CD8-positive, alpha-beta memory T cell (primary cell): ENCODE data around the gene SPRY2. TPM values are rescaled to one million over a fixed set of nuclear protein-coding genes. Genes with fewer than 3 reads are reported as not detected.
"Not testable (repeated sequence)": the region's sequence is repeated elsewhere in the genome, so short reads cannot be mapped to it uniquely, and the experiment has no call there.

Experiments used
- CTCF ChIA-PET: fragments of 350-600 bp; sonication (Branson Sonifier 250); formaldehyde crosslinking; loops from one replicate; lab custom pipeline; 2021; ENCODE audit warnings: antibody characterized with exemption; lab: Charles Lee
- POLR2A ChIA-PET: fragments of 350-600 bp; sonication (Branson Sonifier 250); formaldehyde crosslinking; loops from one replicate; lab custom pipeline; 2021; ENCODE audit warnings: antibody characterized with exemption; lab: Charles Lee
- DNase-seq, 5 donors: peaks; one replicate each; pipeline versions ENCODE4 v3.0.0 to v3.0.0-alpha.2; 2020 to 2022; ENCODE audit warnings: mixed read lengths in 1 of 5
- H3K27ac ChIP-seq: one replicate; pipeline ENCODE4 v1.7.0; 2013; ENCODE audit warnings: low read depth, mild to moderate bottlenecking, low read length, moderate library complexity
- H3K27me3 ChIP-seq: 2 replicates; pipeline ENCODE4 v1.7.0; 2013; ENCODE audit warnings: low read length, mild to moderate bottlenecking; ENCODE audit not compliant: insufficient read depth, poor library complexity, severe bottlenecking
- H3K36me3 ChIP-seq: 2 replicates; pipeline ENCODE4 v1.7.0; 2013; ENCODE audit warnings: mild to moderate bottlenecking, low read length, moderate library complexity; ENCODE audit not compliant: insufficient read depth
- H3K4me1 ChIP-seq: 2 replicates; pipeline ENCODE4 v1.7.0; 2013; ENCODE audit warnings: mild to moderate bottlenecking, low read length, moderate library complexity; ENCODE audit not compliant: insufficient read depth
- H3K4me3 ChIP-seq: 2 replicates; pipeline ENCODE4 v1.7.0; 2013; ENCODE audit warnings: mild to moderate bottlenecking, low read length
- H3K9me3 ChIP-seq: 2 replicates; pipeline ENCODE4 v1.7.0; 2013; ENCODE audit warnings: mild to moderate bottlenecking, low read length
- H3K27ac Mint-ChIP-seq, 8 donors: one replicate each; pipeline ENCODE4 v1.8.0; 2020 to 2021; ENCODE audit warnings: mixed read lengths in 8 of 8, mild to moderate bottlenecking in 6 of 8, inconsistent platforms in 3 of 8, moderate library complexity in 3 of 8
- H3K27me3 Mint-ChIP-seq, 2 donors: one replicate each; pipeline ENCODE4 v1.8.0; 2020 to 2021; ENCODE audit warnings: mixed read lengths in 2 of 2, mild to moderate bottlenecking in 1 of 2, moderate library complexity in 1 of 2
- H3K36me3 Mint-ChIP-seq, 3 donors: one replicate each; pipeline ENCODE4 v1.8.0; 2020 to 2021; ENCODE audit warnings: mixed read lengths in 3 of 3, inconsistent platforms in 1 of 3, mild to moderate bottlenecking in 1 of 3
- H3K4me1 Mint-ChIP-seq, 3 donors: one replicate each; pipeline ENCODE4 v1.8.0; 2020 to 2021; ENCODE audit warnings: mixed read lengths in 3 of 3, inconsistent platforms in 1 of 3, mild to moderate bottlenecking in 1 of 3
- H3K4me3 Mint-ChIP-seq, 7 donors: one replicate each; pipeline ENCODE4 v1.8.0; 2020 to 2021; ENCODE audit warnings: mixed read lengths in 7 of 7, mild to moderate bottlenecking in 6 of 7, moderate library complexity in 4 of 7, inconsistent platforms in 2 of 7
- H3K9me3 Mint-ChIP-seq, 5 donors: one replicate each; pipeline ENCODE4 v1.8.0; 2020 to 2022; ENCODE audit warnings: mixed read lengths in 5 of 5, mild to moderate bottlenecking in 3 of 5, moderate library complexity in 2 of 5, inconsistent platforms in 1 of 5
- polyA plus RNA-seq: library from polyadenylated mRNA; unstranded; fragments of 300-500 nt; fragmentation: Illumina TruSeq; gene quantifications from one replicate; pipeline ENCODE4 v1.2.3, GENCODE V29; 2021
- total RNA-seq, 2 experiments: library from RNA; stranded (reverse); gene quantifications; one replicate each; pipeline ENCODE4 v1.2.3, GENCODE V29; 2021

The SPRY2 gene
- total and polyA plus RNA-seq, 3 experiments from 2014 or later, result 0.91 to 10.5 (median 1.1) TPM

DNA sequence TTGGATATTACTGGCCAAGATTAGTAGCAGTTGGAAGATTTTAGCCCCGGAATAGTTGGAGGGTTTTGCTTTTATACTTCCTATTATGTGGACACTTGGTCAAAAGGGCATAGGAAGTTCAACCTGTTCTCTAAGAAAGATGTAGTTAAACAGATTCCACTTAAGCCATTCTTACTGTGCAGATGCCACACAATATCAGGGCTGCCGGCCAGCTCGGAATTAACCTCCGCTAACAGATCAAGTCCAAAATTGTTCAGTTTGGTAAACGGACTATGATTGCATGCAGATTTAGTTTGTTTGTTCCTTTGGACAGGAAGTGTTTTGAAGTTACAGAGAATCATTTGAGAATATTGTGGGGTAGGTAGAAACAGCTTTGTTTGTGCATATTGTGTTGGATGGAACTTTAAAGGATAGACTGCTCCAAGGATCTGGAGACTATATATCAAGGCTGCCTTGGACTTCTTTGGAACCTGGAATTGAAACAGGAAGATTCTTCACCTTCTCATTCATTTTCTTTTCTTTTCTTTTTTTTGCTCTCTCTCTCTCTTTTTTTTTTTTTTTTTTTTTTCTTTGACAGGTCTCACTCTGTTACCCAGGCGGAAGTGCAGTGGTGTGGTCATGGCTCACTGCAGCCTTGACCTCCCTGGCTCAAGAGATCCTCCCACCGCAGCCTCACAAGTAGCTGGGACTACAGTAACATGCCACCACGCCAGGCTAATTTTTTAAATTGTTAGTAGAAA is 5.0 kb upstream of the SPRY2 start:
- Histone ChIP-seq H3K36me3 (no peaks in the 10 kb centered on the region), H3K4me1 (no peaks in the 10 kb centered on the region), H3K4me3 (no peak overlapping the region), H3K9me3 (no peaks in the 10 kb centered on the region), H3K27me3 (no peaks in the 10 kb centered on the region), H3K27ac (no peak overlapping the region)
- Mint-ChIP-seq H3K27me3 (peaks cover 9 to 49% of the 10 kb centered on the region in 2 donors), H3K36me3 (no peaks in the 10 kb centered on the region), H3K9me3 (peaks cover 0 to 3% (median 0%) of the 10 kb centered on the region in 5 donors), H3K27ac (no peak overlapping the region), H3K4me3 (no peak overlapping the region), H3K4me1 (peaks cover 10 to 23% (median 20%) of the 10 kb centered on the region in 3 donors)
- CTCF ChIA-PET, result no interaction called here
- POLR2A ChIA-PET, result no interaction called here
- DNase-seq, result no peak

DNA sequence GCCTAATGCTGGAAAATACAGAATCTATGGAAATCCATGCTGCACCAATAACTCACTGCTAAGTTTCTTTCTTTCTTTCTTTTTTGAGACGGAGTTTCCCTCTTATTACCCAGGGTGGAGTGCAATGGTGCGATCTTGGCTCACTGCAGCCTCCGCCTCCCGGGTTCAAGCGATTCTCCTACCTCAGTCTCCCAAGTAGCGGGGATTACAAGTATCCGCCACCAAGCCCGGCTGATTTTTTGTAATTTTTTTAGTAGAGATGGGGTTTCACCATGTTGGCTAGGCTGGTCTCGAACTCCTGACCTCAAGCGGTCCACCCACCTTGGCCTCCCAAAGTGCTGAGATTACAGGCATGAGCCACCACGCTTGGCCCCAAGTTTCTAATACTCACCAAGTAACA is 3.1 kb upstream of the SPRY2 start:
- not testable (repeated sequence) for H3K36me3 Mint-ChIP-seq, H3K9me3 ChIP-seq
- CTCF ChIA-PET, result interaction anchor here (2.3 kb wide), 2 partner anchors 13 to 16 kb away, joined by 8 to 10 read pairs; no protein-coding TSS in a partner anchor

DNA sequence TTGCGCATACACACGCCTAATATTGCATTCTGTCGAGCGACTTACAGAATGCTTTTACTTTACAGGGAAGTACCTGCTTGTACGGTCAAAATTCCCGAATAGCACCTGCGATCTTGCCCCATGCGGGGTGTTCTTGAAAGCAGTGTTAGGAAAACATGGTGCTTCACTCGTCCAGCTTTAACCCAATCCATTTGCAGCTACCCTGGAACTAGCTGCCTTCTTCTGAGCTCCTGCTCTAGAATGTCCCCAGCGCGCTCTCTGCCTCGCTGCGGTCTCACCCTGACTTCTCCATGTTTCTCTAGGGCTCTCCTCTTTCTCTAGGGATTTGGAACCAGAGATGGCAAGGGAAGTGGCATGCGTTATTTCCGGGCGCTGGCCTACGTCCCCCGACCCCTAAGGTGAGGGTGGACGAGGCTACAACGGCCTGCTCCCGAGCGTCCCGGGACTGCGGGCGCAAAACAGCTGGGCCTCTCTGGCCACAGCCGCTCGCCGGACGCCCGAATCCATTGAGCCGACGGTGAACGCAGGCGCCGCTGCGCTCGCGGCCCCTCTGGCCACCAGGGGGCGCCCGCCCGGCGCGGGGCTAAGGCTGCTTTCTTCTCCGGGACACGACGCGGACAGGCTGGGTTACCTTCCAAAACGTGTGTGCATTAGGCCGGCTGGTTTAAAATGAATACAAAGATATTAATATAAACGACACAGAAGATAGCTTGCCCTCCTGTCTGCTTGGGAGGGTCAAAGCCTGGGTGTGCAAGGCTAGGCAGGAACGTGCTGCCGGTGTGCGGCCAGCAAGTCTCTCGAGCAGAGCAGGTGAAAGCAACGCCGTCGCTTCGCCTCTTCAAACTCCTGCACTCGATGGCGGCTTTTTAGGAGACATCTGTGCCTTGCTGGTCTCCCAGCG is 1.8 kb upstream of the SPRY2 start:
- ChIA-PET POLR2A (no interaction called here), CTCF (interaction anchor here (0.7 to 2.3 kb wide), 13 partner anchors 10 to 1684 kb away, joined by 3 to 10 read pairs (median 3); partner anchors contain the start of gene OBI1)
- Histone ChIP-seq H3K27ac (no peak overlapping the region), H3K4me1 (peaks cover 8% of the 10 kb centered on the region), H3K4me3 (peak overlapping the region; percentile 47), H3K27me3 (peaks cover 12% of the 10 kb centered on the region), H3K9me3 (no peaks in the 10 kb centered on the region), H3K36me3 (no peaks in the 10 kb centered on the region)
- DNase-seq, result peak; percentile 41 to 68 (median 51)
- Mint-ChIP-seq H3K27ac (peak overlapping the region in 5 of 8 donors; percentile 1 to 79 (median 54)), H3K9me3 (no peaks in the 10 kb centered on the region), H3K4me3 (peak overlapping the region in 6 of 7 donors; percentile 81 to 90 (median 86)), H3K27me3 (peaks cover 9 to 43% of the 10 kb centered on the region in 2 donors), H3K4me1 (peaks cover 13 to 24% (median 23%) of the 10 kb centered on the region in 3 donors), H3K36me3 (no peaks in the 10 kb centered on the region)

More for the DNA sequence above, 3.1 kb upstream of the SPRY2 start:
- DNase-seq, H3K4me3 ChIP-seq, H3K27me3 ChIP-seq, POLR2A ChIA-PET, H3K36me3 ChIP-seq, H3K9me3 Mint-ChIP-seq, H3K27ac ChIP-seq, H3K4me1 ChIP-seq: not testable (repeated sequence)
- Mint-ChIP-seq H3K27me3 (peaks cover 9 to 51% of the 10 kb centered on the region in 2 donors), H3K27ac (peak overlapping the region in 1 of 8 donors; percentile 22), H3K4me3 (peak overlapping the region in 3 of 7 donors; percentile 3 to 43 (median 33)), H3K4me1 (peaks cover 13 to 24% (median 23%) of the 10 kb centered on the region in 3 donors)

DNA sequence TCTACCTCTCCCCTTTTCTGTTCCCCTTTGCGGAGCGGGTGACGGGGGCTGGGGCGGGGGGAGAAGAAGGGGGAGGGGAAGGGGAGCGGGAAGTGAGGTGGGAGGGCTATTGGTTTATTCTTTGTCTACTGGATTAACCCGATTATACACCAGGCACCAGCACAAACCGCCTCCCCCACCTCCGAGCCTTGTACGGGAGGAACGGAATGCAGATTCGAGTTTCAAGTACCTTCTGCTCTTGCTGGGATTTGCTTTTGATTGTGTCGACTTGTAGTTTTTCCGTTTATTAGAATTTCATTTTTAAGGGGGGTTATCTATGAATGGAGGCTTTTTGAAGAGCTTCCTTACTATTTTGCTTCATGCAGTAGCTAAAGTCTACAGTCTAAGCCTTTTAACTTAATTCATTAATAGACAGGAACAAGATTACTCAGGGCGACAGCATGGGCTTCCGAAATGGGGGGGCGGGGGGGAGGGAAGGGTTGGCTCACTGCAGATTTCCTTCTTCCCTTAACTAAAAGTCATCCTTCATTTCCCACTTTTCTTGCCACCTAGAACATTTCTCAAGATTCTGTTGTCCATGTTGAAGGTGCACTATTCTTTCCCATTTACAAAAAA is 937 bp upstream of the SPRY2 start:
- peaks cover 15 to 41% of the 10 kb centered on the region in 2 donors for H3K27me3 Mint-ChIP-seq
- CTCF ChIA-PET, result interaction anchor here (0.9 to 2.3 kb wide), 7 partner anchors 12 to 1131 kb away, joined by 3 to 10 read pairs (median 4); no protein-coding TSS in a partner anchor
- H3K27ac Mint-ChIP-seq, result peak overlapping the region in 5 of 8 donors; percentile 10 to 91 (median 43)
- H3K4me1 Mint-ChIP-seq, result peaks cover 13 to 24% (median 23%) of the 10 kb centered on the region in 3 donors
- peak in 1 of 5 donors; percentile 9 for DNase-seq
- POLR2A ChIA-PET, result no interaction called here
- H3K27me3 ChIP-seq, result peaks cover 12% of the 10 kb centered on the region
- H3K36me3 ChIP-seq, result no peaks in the 10 kb centered on the region
- peak overlapping the region in 6 of 7 donors; percentile 81 to 90 (median 86) for H3K4me3 Mint-ChIP-seq
- H3K4me3 ChIP-seq, result no peak overlapping the region
- H3K4me1 ChIP-seq, result peaks cover 8% of the 10 kb centered on the region
- no peaks in the 10 kb centered on the region for H3K9me3 ChIP-seq
- no peaks in the 10 kb centered on the region for H3K9me3 Mint-ChIP-seq
- no peak overlapping the region for H3K27ac ChIP-seq
- H3K36me3 Mint-ChIP-seq, result no peaks in the 10 kb centered on the region

DNA sequence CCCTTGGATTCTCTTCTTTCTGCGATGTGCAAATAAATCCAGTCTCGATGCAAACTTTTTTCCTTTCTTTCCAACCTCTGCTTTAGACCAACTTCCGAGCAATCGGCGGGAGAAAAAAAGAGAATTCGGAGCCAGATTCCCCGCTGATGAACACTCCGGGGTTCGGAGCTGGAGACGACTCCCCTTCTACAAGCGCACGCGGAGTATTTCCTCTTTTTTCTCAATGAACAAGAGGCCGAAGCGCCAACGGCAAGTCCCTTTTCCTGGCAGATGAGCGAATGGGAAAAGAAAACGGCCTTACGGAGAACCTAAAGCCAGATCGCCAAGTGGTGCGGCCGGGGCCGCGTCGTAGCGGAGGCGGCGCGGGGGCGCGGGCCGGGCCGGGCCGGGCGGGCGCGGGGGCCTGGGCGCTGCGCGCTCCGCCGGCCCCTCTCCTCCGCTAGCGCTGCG is 250 bp downstream of the SPRY2 start:
- H3K27ac Mint-ChIP-seq, result peak overlapping the region in 5 of 8 donors; percentile 80 to 92 (median 88)
- H3K27me3 Mint-ChIP-seq, result peaks cover 12 to 43% of the 10 kb centered on the region in 2 donors
- peaks cover 12% of the 10 kb centered on the region for H3K27me3 ChIP-seq
- H3K36me3 Mint-ChIP-seq, result no peaks in the 10 kb centered on the region
- H3K4me3 Mint-ChIP-seq, result peak overlapping the region in 2 of 7 donors; percentile 59 to 91
- no peaks in the 10 kb centered on the region for H3K36me3 ChIP-seq
- H3K4me3 ChIP-seq, result peak overlapping the region; percentile 37
- peak in 1 of 5 donors; percentile 16 for DNase-seq
- POLR2A ChIA-PET, result interaction anchor here (0.7 kb wide), 1 partner anchor 1005 kb away, joined by 3 read pairs; no protein-coding TSS in a partner anchor
- H3K9me3 ChIP-seq, result no peaks in the 10 kb centered on the region
- peaks cover 10 to 24% (median 23%) of the 10 kb centered on the region in 3 donors for H3K4me1 Mint-ChIP-seq
- H3K27ac ChIP-seq, result peak overlapping the region; percentile 57
- H3K4me1 ChIP-seq, result peaks cover 8% of the 10 kb centered on the region
- CTCF ChIA-PET, result no interaction called here
- no peaks in the 10 kb centered on the region for H3K9me3 Mint-ChIP-seq

DNA sequence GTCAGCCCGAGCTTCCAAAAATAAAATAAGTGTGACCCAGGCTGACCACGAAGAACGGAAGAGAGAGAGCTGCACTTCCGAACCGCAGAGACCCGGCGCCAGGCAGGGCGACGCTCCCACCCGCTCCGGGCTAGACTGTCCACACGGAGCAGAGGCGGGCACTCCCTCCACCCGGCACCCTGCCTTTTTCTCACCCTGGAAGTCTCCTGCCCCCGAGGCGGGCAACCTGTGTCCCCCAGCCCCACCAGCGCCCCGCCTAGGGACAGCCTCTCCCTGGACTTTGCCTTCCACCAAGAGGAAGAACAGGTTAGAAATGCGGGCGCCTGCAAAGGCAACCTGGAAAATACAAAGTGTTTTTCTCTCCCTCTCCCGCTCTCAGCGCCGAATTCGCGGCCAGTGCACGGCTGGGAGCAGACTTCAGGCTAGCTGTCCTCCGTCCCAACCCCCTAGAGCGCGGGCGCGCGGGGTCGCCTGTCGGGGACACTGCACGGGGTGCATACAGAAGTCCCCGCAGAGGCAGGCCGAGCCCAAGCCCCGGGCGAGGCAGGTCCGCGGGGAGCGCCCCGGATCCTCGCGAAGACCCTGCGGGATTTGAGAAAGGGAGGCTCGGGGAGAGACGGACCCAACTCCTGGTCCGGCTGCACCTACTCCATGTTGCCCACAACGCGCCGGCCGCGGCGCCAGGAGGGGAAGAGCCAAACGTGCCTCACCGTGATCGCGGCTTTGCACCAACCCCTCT is 845 bp downstream of the SPRY2 start:
- POLR2A ChIA-PET, result interaction anchor here (0.7 kb wide), 1 partner anchor 1004 kb away, joined by 3 read pairs; no protein-coding TSS in a partner anchor

DNA sequence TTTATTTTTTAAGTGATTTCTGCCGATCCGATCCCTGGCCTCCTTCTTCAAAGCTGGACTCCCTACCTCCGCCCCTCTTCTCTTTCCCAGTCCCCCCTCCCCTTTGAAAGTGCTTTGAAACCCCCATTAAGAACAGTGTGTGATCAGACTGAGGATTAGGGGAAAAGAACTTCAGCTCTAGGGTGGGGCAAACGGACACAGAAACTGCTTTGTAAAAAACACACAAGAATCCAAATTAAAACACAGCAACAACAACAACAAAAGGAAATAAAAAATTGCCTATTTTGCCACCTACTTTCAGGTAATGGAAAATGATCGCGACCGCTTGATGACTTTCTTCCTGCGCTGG is 1.4 kb downstream of the SPRY2 start:
- ChIA-PET POLR2A (no interaction called here), CTCF (interaction anchor here (1.3 kb wide), 1 partner anchor 10 kb away, joined by 3 read pairs; no protein-coding TSS in a partner anchor)
- Mint-ChIP-seq H3K27ac (no peak overlapping the region), H3K9me3 (no peaks in the 10 kb centered on the region), H3K27me3 (peaks cover 12 to 33% of the 10 kb centered on the region in 2 donors), H3K4me1 (peaks cover 12 to 24% (median 23%) of the 10 kb centered on the region in 3 donors), H3K36me3 (no peaks in the 10 kb centered on the region), H3K4me3 (no peak overlapping the region)
- no peak for DNase-seq
- no peaks in the 10 kb centered on the region for H3K9me3 ChIP-seq
- peak overlapping the region; percentile 57 for H3K27ac ChIP-seq
- no peaks in the 10 kb centered on the region for H3K36me3 ChIP-seq
- peaks cover 12% of the 10 kb centered on the region for H3K27me3 ChIP-seq
- H3K4me1 ChIP-seq, result peaks cover 8% of the 10 kb centered on the region
- H3K4me3 ChIP-seq, result peak overlapping the region; percentile 26

More for the DNA sequence above, 845 bp downstream of the SPRY2 start:
- DNase-seq, result peak in 1 of 5 donors; percentile 32
- Mint-ChIP-seq H3K4me3 (no peak overlapping the region), H3K4me1 (peaks cover 10 to 24% (median 23%) of the 10 kb centered on the region in 3 donors), H3K27me3 (peaks cover 12 to 37% of the 10 kb centered on the region in 2 donors), H3K9me3 (no peaks in the 10 kb centered on the region), H3K27ac (peak overlapping the region in 3 of 8 donors; percentile 80 to 88 (median 82)), H3K36me3 (no peaks in the 10 kb centered on the region)
- Histone ChIP-seq H3K4me3 (peak overlapping the region; percentile 37), H3K27me3 (peaks cover 12% of the 10 kb centered on the region), H3K4me1 (peaks cover 8% of the 10 kb centered on the region), H3K9me3 (no peaks in the 10 kb centered on the region), H3K27ac (peak overlapping the region; percentile 57), H3K36me3 (no peaks in the 10 kb centered on the region)
- CTCF ChIA-PET, result interaction anchor here (1.3 kb wide), 1 partner anchor 10 kb away, joined by 3 read pairs; no protein-coding TSS in a partner anchor
